Putamen (tissue), 1 donor: ENCODE data around the gene EEF1AKMT3.

Experiments used
- DNase-seq: peaks from one replicate; pipeline ENCODE4 v3.0.0-alpha.2; 2016; ENCODE audit warnings: low spot score

EEF1AKMT3 gene

DNA sequence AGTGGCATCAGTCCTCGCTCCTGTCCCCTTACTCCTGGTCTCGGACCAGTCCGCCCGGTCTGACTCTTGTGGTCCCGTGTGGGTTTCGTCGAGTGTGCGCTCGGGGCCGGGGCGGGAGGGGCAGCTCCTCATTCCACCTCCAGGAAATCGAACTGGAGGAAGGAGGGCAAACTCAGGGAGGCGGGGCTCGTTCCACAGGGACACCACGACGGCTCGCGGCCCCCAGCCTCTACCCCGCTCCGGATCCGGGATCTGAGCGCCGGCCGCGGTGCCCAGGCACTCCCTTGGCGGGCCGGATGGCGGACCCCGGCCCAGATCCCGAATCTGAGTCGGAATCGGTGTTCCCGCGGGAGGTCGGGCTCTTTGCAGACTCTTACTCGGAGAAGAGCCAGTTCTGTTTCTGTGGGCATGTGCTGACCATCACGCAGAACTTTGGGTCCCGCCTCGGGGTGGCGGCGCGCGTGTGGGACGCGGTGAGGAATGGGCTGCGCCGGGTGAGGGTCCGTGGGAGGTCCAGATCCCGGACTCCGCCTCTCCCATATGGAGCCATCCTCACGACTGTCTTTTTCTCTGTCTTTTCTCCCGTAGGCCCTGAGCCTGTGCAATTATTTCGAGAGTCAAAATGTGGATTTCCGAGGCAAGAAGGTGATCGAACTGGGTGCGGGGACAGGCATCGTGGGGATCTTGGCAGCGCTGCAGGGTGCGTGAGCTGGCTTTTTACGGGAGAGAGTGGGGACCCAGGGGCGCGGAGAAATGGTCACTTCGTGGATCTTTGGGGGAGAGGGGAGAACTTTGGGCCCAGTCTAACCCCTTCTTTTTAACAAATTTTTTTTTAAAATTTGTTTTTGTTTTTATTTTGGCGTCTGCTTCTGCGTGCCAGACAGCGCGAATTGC, at the start of gene EEF1AKMT3:
Gene EEF1AKMT3 (plus strand): TSS at position 186 of the 894 bp plus-strand sequence. CDS start 111 bp downstream, at position 297.
- no peak for DNase-seq

GRCh38 chr12:57722716-57723629, 49.4 kb upstream of the EEF1AKMT3 start:
- DNase-seq = no peak

GRCh38 chr12:57723630-57723962, 48.8 kb upstream of the EEF1AKMT3 start:
- DNase-seq = no peak

DNA sequence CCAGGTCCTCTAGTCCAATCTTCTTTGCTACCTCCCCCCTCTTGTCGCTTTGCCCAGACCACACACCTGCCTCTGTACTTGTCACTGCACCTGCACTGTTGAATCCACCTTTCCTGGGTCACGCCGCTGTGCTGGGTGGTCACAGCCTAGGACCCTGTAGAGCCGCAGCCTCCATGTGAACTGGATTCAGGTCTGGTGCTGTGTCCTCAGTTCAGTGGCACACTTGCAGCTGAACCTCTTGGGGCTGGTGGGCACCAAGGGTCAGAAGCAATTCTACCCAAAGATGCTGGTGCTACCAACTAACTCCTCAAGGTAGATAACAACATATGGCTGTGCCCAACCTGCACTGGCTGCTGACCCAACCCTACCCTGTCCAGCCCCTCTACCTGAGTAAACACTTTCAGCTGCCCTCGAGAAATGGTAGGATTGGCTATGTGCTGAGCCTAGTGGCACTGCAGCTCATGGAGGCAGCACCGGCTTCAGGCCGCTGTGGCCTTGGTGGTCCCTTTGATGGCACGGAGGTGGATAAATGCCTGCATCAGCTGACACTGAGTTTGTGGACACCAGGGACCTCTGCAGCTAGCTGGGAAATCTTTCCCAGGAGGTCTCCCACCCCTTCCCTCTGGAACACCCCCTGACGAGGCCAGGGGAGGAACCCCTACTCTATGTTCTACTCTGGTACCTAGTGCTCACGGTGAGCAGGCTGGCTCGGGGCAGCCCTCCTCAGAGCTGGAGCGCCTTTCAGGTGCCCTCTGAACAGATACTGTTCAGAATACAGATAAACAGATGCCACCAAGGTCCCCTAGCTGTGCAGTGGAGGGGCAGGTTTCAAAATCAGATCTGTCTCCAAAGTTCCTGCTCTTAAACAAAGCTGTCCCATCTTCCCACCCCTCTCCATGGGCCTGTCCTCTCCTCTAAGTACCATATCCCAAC, 48.1 kb upstream of the EEF1AKMT3 start:
- no peak for DNase-seq

GRCh38 chr12:57724936-57725740, 47.3 kb upstream of the EEF1AKMT3 start:
- no peak for DNase-seq

- DNase-seq = no peak
Measured at GRCh38 chr12:57725851-57726150, 46.6 kb upstream of the EEF1AKMT3 start.

- no peak for DNase-seq
Measured at GRCh38 chr12:57726151-57726883, 46.1 kb upstream of the EEF1AKMT3 start.

DNA sequence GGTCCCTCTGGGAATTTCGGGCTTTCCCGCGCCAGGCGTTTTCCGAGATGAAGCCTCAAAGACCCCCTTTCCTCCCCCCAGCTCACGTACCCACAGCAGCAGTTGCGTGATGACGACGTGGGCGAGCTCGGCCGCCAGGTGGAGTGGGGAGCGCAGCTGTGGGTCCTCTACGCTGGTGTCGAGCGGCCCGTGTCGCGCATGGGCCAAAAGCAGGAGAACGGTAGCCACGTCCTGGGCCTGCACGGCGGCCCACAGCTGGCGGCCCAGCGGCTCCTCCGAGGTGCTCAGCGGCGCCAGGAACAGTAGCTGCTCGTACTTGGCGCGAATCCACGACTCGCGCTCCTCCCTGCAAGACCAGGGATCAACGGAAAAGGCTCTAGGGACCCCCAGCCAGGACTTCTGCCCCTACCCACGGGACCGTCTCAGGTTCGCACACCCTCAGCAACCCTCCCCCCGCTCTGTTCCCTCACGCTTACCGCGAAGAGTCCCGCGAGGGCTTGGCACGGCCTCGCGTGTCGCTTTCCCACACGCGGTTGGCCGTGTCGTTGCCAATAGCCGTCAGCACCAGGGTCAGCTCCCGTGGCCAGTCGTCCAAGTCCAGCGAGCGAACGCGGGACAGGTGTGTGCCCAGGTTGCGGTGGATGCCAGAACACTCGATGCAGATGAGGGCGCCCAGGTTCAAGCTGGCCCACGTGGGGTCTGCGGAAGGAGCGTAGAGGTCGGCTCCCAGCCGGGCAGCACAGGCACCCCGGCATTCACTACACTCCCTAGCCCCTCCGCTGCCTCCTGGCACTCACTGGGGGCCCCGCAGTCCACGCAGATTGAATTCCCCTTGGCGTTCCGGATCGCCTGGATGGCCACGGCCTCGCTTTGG, 45.3 kb upstream of the EEF1AKMT3 start:
- no peak for DNase-seq

GRCh38 chr12:57727758-57728395, 44.5 kb upstream of the EEF1AKMT3 start:
- DNase-seq = no peak

- no peak for DNase-seq
Measured at GRCh38 chr12:57729321-57729844, 43.0 kb upstream of the EEF1AKMT3 start.

GRCh38 chr12:57730336-57731067, 41.9 kb upstream of the EEF1AKMT3 start:
- no peak for DNase-seq

- DNase-seq = no peak
Measured at GRCh38 chr12:57731411-57732080, 40.9 kb upstream of the EEF1AKMT3 start.

- DNase-seq = no peak
Measured at GRCh38 chr12:57732270-57732669, 40.1 kb upstream of the EEF1AKMT3 start.

DNA sequence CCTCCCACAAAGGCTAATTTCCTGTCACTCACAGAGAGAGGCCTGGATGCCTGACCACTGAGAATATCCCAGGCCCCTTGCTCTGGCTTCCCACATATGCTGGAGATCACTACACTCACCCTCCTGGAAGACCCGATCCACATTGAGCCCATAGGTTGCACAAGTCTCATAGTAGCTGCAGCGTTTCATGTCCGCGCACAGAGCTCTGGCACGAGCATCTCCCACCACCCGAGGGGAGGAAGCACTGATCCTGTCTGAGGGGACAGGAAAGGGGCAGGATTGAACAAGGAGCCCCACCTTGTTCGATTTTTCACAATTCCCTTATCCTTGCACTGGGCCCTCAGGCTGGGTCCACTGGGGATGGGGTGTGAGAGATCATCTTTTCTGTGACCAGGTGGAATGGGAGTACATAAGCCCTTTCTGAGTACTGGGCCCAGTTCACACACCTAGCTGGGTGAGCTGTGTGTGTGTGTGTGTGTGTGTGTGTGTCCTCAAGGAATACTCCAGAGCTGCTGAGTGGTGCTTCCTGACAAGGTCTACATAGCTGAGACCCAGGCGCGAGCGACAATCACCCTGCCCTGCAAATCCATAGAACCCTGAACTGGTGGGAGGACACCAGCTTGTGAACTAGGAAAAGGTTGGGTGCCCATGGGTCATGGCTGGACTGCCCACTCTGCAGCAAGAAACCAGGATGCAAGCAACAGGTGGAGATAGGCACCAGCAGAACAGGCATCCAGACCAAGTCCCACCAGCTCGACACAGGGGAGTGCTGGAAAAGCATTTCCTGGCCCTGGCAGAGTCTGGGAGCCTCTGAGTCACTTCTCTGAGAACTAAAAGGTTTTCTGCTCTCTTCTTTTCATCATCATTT, 39.5 kb upstream of the EEF1AKMT3 start:
- DNase-seq = no peak

DNA sequence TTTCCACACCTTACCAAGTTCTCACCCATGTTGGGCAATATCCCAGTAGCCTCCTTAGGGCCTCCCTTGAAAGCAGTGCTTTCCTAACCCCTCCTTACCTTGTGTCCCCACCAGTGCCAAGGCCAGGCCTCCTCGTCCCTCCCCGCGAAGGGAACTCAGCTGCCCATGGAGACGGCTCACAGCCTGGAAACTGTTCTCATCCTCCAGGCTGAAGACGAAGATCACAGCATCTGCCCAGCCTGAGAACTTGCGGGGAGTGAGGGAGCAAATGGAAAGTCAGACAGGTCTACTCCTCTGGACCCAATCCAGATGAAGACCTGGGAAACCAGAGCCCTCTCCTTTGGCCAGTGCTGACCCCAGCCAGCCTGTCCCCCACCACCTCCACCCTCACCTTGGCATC, 38.5 kb upstream of the EEF1AKMT3 start:
- DNase-seq = no peak

GRCh38 chr12:57734591-57734990, 37.8 kb upstream of the EEF1AKMT3 start:
- no peak for DNase-seq
